ENCODE results near the gene CHAD. TPM values are rescaled to one million over a fixed set of nuclear protein-coding genes. Genes with fewer than 3 reads are reported as not detected.
"Not testable (repeated sequence)": the region's sequence is repeated elsewhere in the genome, so short reads cannot be mapped to it uniquely, and the experiment has no call there.

The CHAD gene
- total RNA-seq, 2 donors from 2014 or later = 0.51 to 1.6 TPM

GRCh38 chr17:50475362-50475761 is 6.7 kb upstream of the CHAD start:
- Histone ChIP-seq H3K36me3 (no peaks in the 10 kb centered on the region), H3K27me3 (replicated peaks; ENCODE audit: insufficient read depth) (no peaks in the 10 kb centered on the region), H3K4me1 (replicated peaks) (peaks cover 6% of the 10 kb centered on the region), H3K27ac (no peak overlapping the region), H3K9me3 (no peaks in the 10 kb centered on the region), H3K4me3 (no peak overlapping the region)
- 83% methylated on average over 4 of the region's 4 CpGs for WGBS
- TF ChIP-seq CTCF (IDR thresholded peaks at IDR 0.05) (no peak), POLR2AphosphoS5 (IDR thresholded peaks at IDR 0.05) (no peak), POLR2A (IDR thresholded peaks at IDR 0.05) (no peak)
- DNase-seq (ENCODE audit: low spot score) = no peak
- intact Hi-C loops (cut with DNase I) = no loop called here

GRCh38 chr17:50474523-50474922 is 5.8 kb upstream of the CHAD start:
- no peak overlapping the region for H3K4me3 ChIP-seq
- H3K4me1 ChIP-seq (replicated peaks) = peaks cover 1% of the 10 kb centered on the region
- WGBS = 63% methylated on average over 6 of the region's 6 CpGs
- no peaks in the 10 kb centered on the region for H3K36me3 ChIP-seq
- no peaks in the 10 kb centered on the region for H3K27me3 ChIP-seq (replicated peaks; ENCODE audit: insufficient read depth)
- intact Hi-C loops (cut with DNase I) = no loop called here
- TF ChIP-seq POLR2AphosphoS5 (IDR thresholded peaks at IDR 0.05) (no peak), POLR2A (IDR thresholded peaks at IDR 0.05) (no peak), CTCF (IDR thresholded peaks at IDR 0.05) (no peak)
- no peaks in the 10 kb centered on the region for H3K9me3 ChIP-seq
- H3K27ac ChIP-seq = no peak overlapping the region
- no peak for DNase-seq (ENCODE audit: low spot score)

GRCh38 chr17:50473901-50474300 is 5.2 kb upstream of the CHAD start:
- Histone ChIP-seq H3K27ac (no peak overlapping the region), H3K27me3 (replicated peaks; ENCODE audit: insufficient read depth) (no peaks in the 10 kb centered on the region), H3K9me3 (no peaks in the 10 kb centered on the region), H3K4me3 (no peak overlapping the region), H3K36me3 (no peaks in the 10 kb centered on the region), H3K4me1 (replicated peaks) (peaks cover 6% of the 10 kb centered on the region)
- TF ChIP-seq CTCF (IDR thresholded peaks at IDR 0.05) = no peak
- no peak for DNase-seq (ENCODE audit: low spot score)
- intact Hi-C loops (cut with DNase I) = no loop called here
- WGBS = 96% methylated on average over 11 of the region's 11 CpGs

GRCh38 chr17:50472761-50473161 is 4.1 kb upstream of the CHAD start:
- WGBS = 94% methylated on average over 13 of the region's 13 CpGs
- DNase-seq (ENCODE audit: low spot score); H3K27ac ChIP-seq; H3K4me3 ChIP-seq; intact Hi-C loops (cut with DNase I); H3K9me3 ChIP-seq; H3K36me3 ChIP-seq; H3K27me3 ChIP-seq (replicated peaks; ENCODE audit: insufficient read depth): not testable (repeated sequence)
- H3K4me1 ChIP-seq (replicated peaks) = peaks cover 10% of the 10 kb centered on the region

- DNase-seq (ENCODE audit: low spot score) = no peak
- Histone ChIP-seq H3K4me1 (replicated peaks) (peaks cover 10% of the 10 kb centered on the region), H3K36me3 (no peaks in the 10 kb centered on the region), H3K4me3 (no peak overlapping the region), H3K27ac (no peak overlapping the region), H3K9me3 (no peaks in the 10 kb centered on the region), H3K27me3 (replicated peaks; ENCODE audit: insufficient read depth) (no peaks in the 10 kb centered on the region)
- 94% methylated on average over 10 of the region's 10 CpGs for WGBS
- TF ChIP-seq CTCF (IDR thresholded peaks at IDR 0.05) (no peak), POLR2A (IDR thresholded peaks at IDR 0.05) (no peak), POLR2AphosphoS5 (IDR thresholded peaks at IDR 0.05) (no peak)
- intact Hi-C loops (cut with DNase I) = no loop called here
Observed at GRCh38 chr17:50472286-50472685, 3.6 kb upstream of the CHAD start.

Data from prostate gland (tissue), 2 donors.